Ovary (tissue), 9 donors: Measurements from ENCODE around the gene PSMD13. TPM values are rescaled to one million over a fixed set of nuclear protein-coding genes. Genes with fewer than 3 reads are reported as not detected.
"Not testable (repeated sequence)": the region's sequence is repeated elsewhere in the genome, so short reads cannot be mapped to it uniquely, and the experiment has no call there.

Experiments used
- DNase-seq, 5 donors: peaks; one replicate each; pipeline ENCODE4 v3.0.0-alpha.2; 2019 to 2020
- H3K27ac ChIP-seq, 2 donors: fragments of 200-600 bp; one replicate each; pipeline versions ENCODE4 v1.5.1 to v1.8.0; 2019 to 2022
- H3K27me3 ChIP-seq: fragments of 200-600 bp; one replicate; pipeline ENCODE4 v1.8.0; 2022
- H3K36me3 ChIP-seq: fragments of 200-600 bp; sonication (generic); one replicate; pipeline ENCODE4 v1.5.1; 2019
- H3K4me1 ChIP-seq: one replicate; pipeline ENCODE4 v1.8.1; 2013; ENCODE audit warnings: mild to moderate bottlenecking, moderate library complexity; ENCODE audit not compliant: insufficient read depth
- H3K4me3 ChIP-seq: fragments of 200-600 bp; sonication (generic); one replicate; pipeline ENCODE4 v1.5.1; 2017
- H3K9me3 ChIP-seq, 2 donors: fragments of 200-600 bp in 1 of 2; sonication (generic) in 1 of 2; one replicate each; pipeline versions ENCODE4 v1.5.1 to v1.8.1; 2013 to 2019; ENCODE audit warnings: mild to moderate bottlenecking in 1 of 2, moderate library complexity in 1 of 2
- EP300 ChIP-seq: sonication (generic); formaldehyde crosslinking; IDR thresholded peaks from one replicate; pipeline ENCODE4 v1.6.1; 2017; ENCODE audit warnings: antibody characterized with exemption
- POLR2A ChIP-seq: fragments of 450-650 bp; IDR thresholded peaks from one replicate; pipeline ENCODE4 v1.6.1; 2017; ENCODE audit warnings: antibody characterized with exemption, mild to moderate bottlenecking, moderate library complexity
- WGBS, 3 donors: extraction: QIAGEN DNeasy Blood & Tissue Kit in 1 of 3; methylation state at CpG; one replicate each; pipeline versions ENCODE4 v1.1.5 to v1.1.7; 2013 to 2017; 5-methylcytosine and 5-hydroxymethylcytosine counted together
- intact Hi-C, 4 donors: fragments of 100-400 bp; cut with DNase I; formaldehyde crosslinking; loops; one replicate each; pipeline versions ENCODE4 v1.11.0 to v1.15.1; 2022 to 2023
- polyA plus RNA-seq, 2 donors: library from polyadenylated mRNA; stranded (reverse); fragments of 200-250 nt in 1 of 2; fragments of 350-450 nt in 1 of 2; fragmentation: Illumina TruSeq in 1 of 2; extraction: RNeasy Lipid Tissue Mini Kit (QIAGEN cat#74804) in 1 of 2; gene quantifications; one replicate each; pipeline ENCODE4 v1.2.3, GENCODE V29; 2013 to 2014
- total RNA-seq, 7 donors: library from RNA; depleted of rRNA in 2 of 7; stranded (reverse); fragments of >200 nt in 2 of 7; fragmentation: NEBNext Ultra II Directional in 3 of 7; extraction: Animal tissue kit (Norgen Biotek cat#: 25700) in 3 of 7; gene quantifications; one replicate each; pipeline versions ENCODE4 v1.1.0 to v1.2.4, GENCODE V29; 2016 to 2023
- TF ChIP-seq, protein P1 (sequence below), 3 donors: fragments of 450-650 bp in 2 of 3; fragments of 200-600 bp in 1 of 3; IDR thresholded peaks; one replicate each; pipeline versions ENCODE4 v1.5.1 to v1.8.0; 2016 to 2022; ENCODE audit warnings: antibody characterized with exemption in 3 of 3, mild to moderate bottlenecking in 1 of 3
- donor health status: DM: no; HTN: no; CAD: no; lungs with moderate emphysema.
- donor health status: DM: no; HTN: no; CAD: no.
- donor health status: Bipolar disorder and iron deficiency.
- donor health status: DM: yes; HTN: yes; CAD: no.
- donor health status: DM: no; HTN: no; CAD: no.
- donor health status: DM: yes; HTN: yes; CAD: no.

PSMD13 gene
- total and polyA plus RNA-seq, 9 donors: 66.2 to 88.9 (median 75.8) TPM

GRCh38 chr11:216081-216974, 20.4 kb upstream of the PSMD13 start:
- H3K27me3 ChIP-seq: no peaks in the 10 kb centered on the region
- TF ChIP-seq, protein P1, sequence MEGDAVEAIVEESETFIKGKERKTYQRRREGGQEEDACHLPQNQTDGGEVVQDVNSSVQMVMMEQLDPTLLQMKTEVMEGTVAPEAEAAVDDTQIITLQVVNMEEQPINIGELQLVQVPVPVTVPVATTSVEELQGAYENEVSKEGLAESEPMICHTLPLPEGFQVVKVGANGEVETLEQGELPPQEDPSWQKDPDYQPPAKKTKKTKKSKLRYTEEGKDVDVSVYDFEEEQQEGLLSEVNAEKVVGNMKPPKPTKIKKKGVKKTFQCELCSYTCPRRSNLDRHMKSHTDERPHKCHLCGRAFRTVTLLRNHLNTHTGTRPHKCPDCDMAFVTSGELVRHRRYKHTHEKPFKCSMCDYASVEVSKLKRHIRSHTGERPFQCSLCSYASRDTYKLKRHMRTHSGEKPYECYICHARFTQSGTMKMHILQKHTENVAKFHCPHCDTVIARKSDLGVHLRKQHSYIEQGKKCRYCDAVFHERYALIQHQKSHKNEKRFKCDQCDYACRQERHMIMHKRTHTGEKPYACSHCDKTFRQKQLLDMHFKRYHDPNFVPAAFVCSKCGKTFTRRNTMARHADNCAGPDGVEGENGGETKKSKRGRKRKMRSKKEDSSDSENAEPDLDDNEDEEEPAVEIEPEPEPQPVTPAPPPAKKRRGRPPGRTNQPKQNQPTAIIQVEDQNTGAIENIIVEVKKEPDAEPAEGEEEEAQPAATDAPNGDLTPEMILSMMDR (IDR thresholded peaks at IDR 0.05): no peak
- no peak for TF ChIP-seq EP300
- intact Hi-C loops: no loop called here
- no peak overlapping the region for H3K4me3 ChIP-seq
- no peak overlapping the region for H3K27ac ChIP-seq
- no peaks in the 10 kb centered on the region for H3K4me1 ChIP-seq
- no peak for DNase-seq
- WGBS, 3 donors: 83 to 89% (median 85%) methylated on average over 11 of the region's 11 CpGs
- H3K36me3 ChIP-seq: no peaks in the 10 kb centered on the region
- H3K9me3 ChIP-seq: no peaks in the 10 kb centered on the region

DNA sequence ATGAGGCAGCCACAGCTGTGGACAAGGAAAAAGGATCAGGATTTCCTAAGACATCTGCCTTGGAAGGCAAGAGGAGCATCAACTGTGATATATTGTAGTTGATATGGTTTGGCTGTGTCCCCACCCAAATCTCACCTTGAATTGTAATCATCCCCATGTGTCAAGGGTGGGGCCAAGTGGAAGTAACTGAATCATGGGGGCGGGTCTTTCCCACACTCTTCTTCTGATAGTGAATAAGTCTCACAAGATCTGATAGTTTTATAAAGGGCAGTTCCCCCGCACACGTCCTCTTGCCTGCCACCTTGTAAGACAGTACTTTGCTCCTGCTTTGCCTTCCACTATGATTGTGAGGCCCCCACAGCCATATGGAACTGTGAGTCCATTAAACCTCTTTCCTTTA, 19.1 kb upstream of the PSMD13 start:
- no peaks in the 10 kb centered on the region for H3K9me3 ChIP-seq
- intact Hi-C loops: no loop called here
- no peak overlapping the region for H3K27ac ChIP-seq
- H3K4me1 ChIP-seq: no peaks in the 10 kb centered on the region
- H3K27me3 ChIP-seq: no peaks in the 10 kb centered on the region
- TF ChIP-seq POLR2A (no peak), EP300 (no peak)
- TF ChIP-seq, protein P1 (IDR thresholded peaks at IDR 0.05): no peak
- 91 to 93% (median 91%) methylated on average over 3 of the region's 3 CpGs for WGBS, 3 donors
- no peaks in the 10 kb centered on the region for H3K36me3 ChIP-seq
- no peak overlapping the region for H3K4me3 ChIP-seq
- peak in 1 of 5 donors; percentile 5 for DNase-seq

- Histone ChIP-seq H3K27ac (no peak overlapping the region), H3K4me1 (no peaks in the 10 kb centered on the region), H3K4me3 (no peak overlapping the region), H3K36me3 (no peaks in the 10 kb centered on the region), H3K27me3 (no peaks in the 10 kb centered on the region), H3K9me3 (no peaks in the 10 kb centered on the region)
- WGBS, 3 donors: 86 to 89% (median 88%) methylated on average over 29 of the region's 29 CpGs
- intact Hi-C loops: no loop called here
- peak in 1 of 5 donors; percentile 7 for DNase-seq
- no peak for TF ChIP-seq EP300
- TF ChIP-seq POLR2A: no peak
- TF ChIP-seq, protein P1 (IDR thresholded peaks at IDR 0.05): no peak
These were observed 17.8 kb upstream of the PSMD13 start for GRCh38 chr11:218815-219593.

- intact Hi-C loops, H3K36me3 ChIP-seq, H3K27me3 ChIP-seq, DNase-seq, H3K4me3 ChIP-seq, H3K9me3 ChIP-seq, H3K4me1 ChIP-seq, H3K27ac ChIP-seq: not testable (repeated sequence)
- WGBS, 3 donors: 76 to 80% (median 77%) methylated on average over 3 of the region's 3 CpGs
These were observed 16.0 kb upstream of the PSMD13 start for GRCh38 chr11:220641-221215.
